Activated CD8-positive, alpha-beta T cell treated with anti-CD3 and anti-CD28 coated beads for 36 hours (primary cell): ENCODE data around the gene PRKRA. TPM values are rescaled to one million over a fixed set of nuclear protein-coding genes. Genes with fewer than 3 reads are reported as not detected.

Experiments
- ATAC-seq: fragments of 200-7000 bp; cut with Tn5 transposase; one replicate; pipeline ENCODE4 v1.10.0; 2021; ENCODE audit warnings: mild to moderate bottlenecking, moderate library complexity
- CTCF ChIA-PET: fragments of 350-600 bp; sonication (Branson Sonifier 250); formaldehyde crosslinking; loops from one replicate; lab custom pipeline; 2021; ENCODE audit warnings: antibody characterized with exemption; lab: Charles Lee
- POLR2A ChIA-PET: fragments of 350-600 bp; sonication (Branson Sonifier 250); formaldehyde crosslinking; loops from one replicate; lab custom pipeline; 2021; ENCODE audit warnings: antibody characterized with exemption; lab: Charles Lee
- DNase-seq: peaks from one replicate; pipeline ENCODE4 v3.0.0-alpha.2; 2020
- H3K27ac Mint-ChIP-seq: one replicate; pipeline ENCODE4 v1.8.0; 2021; ENCODE audit warnings: mild to moderate bottlenecking, mixed read lengths
- H3K27me3 Mint-ChIP-seq: one replicate; pipeline ENCODE4 v1.8.0; 2021; ENCODE audit warnings: mixed read lengths
- H3K36me3 Mint-ChIP-seq: one replicate; pipeline ENCODE4 v1.8.0; 2021; ENCODE audit warnings: low read depth, mixed read lengths
- H3K4me1 Mint-ChIP-seq: one replicate; pipeline ENCODE4 v1.8.0; 2021; ENCODE audit warnings: low read depth, mixed read lengths
- H3K4me3 Mint-ChIP-seq: one replicate; pipeline ENCODE4 v1.8.0; 2021; ENCODE audit warnings: mild to moderate bottlenecking, moderate library complexity, mixed read lengths
- H3K9me3 Mint-ChIP-seq: one replicate; pipeline ENCODE4 v1.8.0; 2021; ENCODE audit warnings: mixed read lengths
- CTCF ChIP-seq: fragments of 200-600 bp; IDR thresholded peaks from one replicate; pipeline ENCODE4 v1.8.0; 2022; ENCODE audit warnings: antibody characterized with exemption, mild to moderate bottlenecking
- intact Hi-C: fragments of 100-400 bp; cut with micrococcal nuclease; formaldehyde crosslinking; loops from one replicate; pipeline ENCODE4 v1.10.0; 2022
- total RNA-seq, 2 experiments: library from RNA; stranded (reverse); gene quantifications; one replicate each; pipeline ENCODE4 v1.2.3, GENCODE V29; 2021

PRKRA gene
- total RNA-seq, 2 experiments from 2014 or later = 74.8 to 78.0 TPM

- intact Hi-C loops = no loop called here
- Mint-ChIP-seq H3K9me3 (no peaks in the 10 kb centered on the region), H3K4me1 (peaks cover 4% of the 10 kb centered on the region), H3K4me3 (no peak overlapping the region), H3K27me3 (no peaks in the 10 kb centered on the region), H3K27ac (no peak overlapping the region), H3K36me3 (no peaks in the 10 kb centered on the region)
- CTCF ChIA-PET = interaction anchor here (1.3 kb wide), 1 partner anchor 9 kb away, joined by 3 read pairs; no protein-coding TSS in a partner anchor
- POLR2A ChIA-PET = no interaction called here
- ATAC-seq = no peak
- DNase-seq = no peak
- no peak for TF ChIP-seq CTCF
Measured at GRCh38 chr2:178409261-178409660, 41.7 kb downstream of the PRKRA start.

GRCh38 chr2:178404368-178404767 lies 46.6 kb downstream of the PRKRA start:
- Mint-ChIP-seq H3K4me3 (no peak overlapping the region), H3K9me3 (no peaks in the 10 kb centered on the region), H3K27me3 (peaks cover 2% of the 10 kb centered on the region), H3K36me3 (no peaks in the 10 kb centered on the region), H3K4me1 (peaks cover 9% of the 10 kb centered on the region), H3K27ac (peak overlapping the region; percentile 55)
- POLR2A ChIA-PET = interaction anchor here (1.3 to 2.4 kb wide), 2 partner anchors 10 kb away, joined by 4 to 14 read pairs; no protein-coding TSS in a partner anchor
- ATAC-seq = peak; percentile 86
- CTCF ChIA-PET = interaction anchor here (1.1 to 6.3 kb wide), 3 partner anchors 10 to 292 kb away, joined by 3 to 53 read pairs (median 14); no protein-coding TSS in a partner anchor
- intact Hi-C loops = no loop called here
- peak; percentile 58 for DNase-seq
- TF ChIP-seq CTCF = no peak

DNA sequence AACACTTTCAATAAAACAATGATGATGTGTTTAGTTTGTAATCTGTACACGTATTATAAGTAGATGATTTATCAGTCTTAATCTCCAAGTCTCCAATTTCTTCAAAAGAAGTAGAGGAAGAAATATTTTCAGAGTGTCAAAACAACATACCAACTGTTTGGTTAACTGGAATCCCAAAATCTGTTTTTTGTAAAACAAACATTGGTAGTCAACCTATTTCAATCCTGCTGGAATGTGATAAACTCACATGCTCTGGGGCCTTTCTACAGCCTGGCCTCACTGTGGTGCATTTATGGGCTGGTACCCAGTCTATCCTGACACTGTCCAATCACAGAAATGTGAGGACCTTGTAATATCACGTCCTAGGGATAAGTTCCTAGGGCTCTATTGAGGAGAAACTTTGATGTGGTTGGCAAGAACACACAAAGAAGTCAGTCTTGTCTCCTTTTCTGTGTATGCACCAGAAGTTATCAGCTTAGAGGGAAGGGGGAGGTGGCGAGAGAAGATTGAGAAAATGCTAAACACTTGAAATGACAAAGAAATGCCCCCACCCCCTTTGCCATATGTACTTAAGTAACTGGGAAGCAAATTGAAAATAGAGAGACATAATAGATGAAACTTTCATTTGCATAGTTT lies 47.2 kb downstream of the PRKRA start:
- DNase-seq = no peak
- H3K27ac Mint-ChIP-seq = peak overlapping the region; percentile 32
- no peaks in the 10 kb centered on the region for H3K9me3 Mint-ChIP-seq
- TF ChIP-seq CTCF = no peak
- peaks cover 2% of the 10 kb centered on the region for H3K27me3 Mint-ChIP-seq
- intact Hi-C loops = no loop called here
- CTCF ChIA-PET = interaction anchor here (1.1 to 6.3 kb wide), 3 partner anchors 10 to 291 kb away, joined by 3 to 53 read pairs (median 14); no protein-coding TSS in a partner anchor
- ATAC-seq = peak; percentile 37
- no peak overlapping the region for H3K4me3 Mint-ChIP-seq
- H3K4me1 Mint-ChIP-seq = peaks cover 9% of the 10 kb centered on the region
- POLR2A ChIA-PET = interaction anchor here (1.3 to 2.4 kb wide), 2 partner anchors 9 to 10 kb away, joined by 4 to 14 read pairs; no protein-coding TSS in a partner anchor
- H3K36me3 Mint-ChIP-seq = no peaks in the 10 kb centered on the region

- CTCF ChIA-PET = interaction anchor here (6.3 kb wide), 1 partner anchor 12 kb away, joined by 53 read pairs; no protein-coding TSS in a partner anchor
- H3K4me1 Mint-ChIP-seq = peaks cover 9% of the 10 kb centered on the region
- TF ChIP-seq CTCF = no peak
- DNase-seq (no peak), ATAC-seq (no peak)
- H3K36me3 Mint-ChIP-seq = no peaks in the 10 kb centered on the region
- no peak overlapping the region for H3K4me3 Mint-ChIP-seq
- no peak overlapping the region for H3K27ac Mint-ChIP-seq
- H3K27me3 Mint-ChIP-seq = peaks cover 2% of the 10 kb centered on the region
- intact Hi-C loops = no loop called here
- POLR2A ChIA-PET = no interaction called here
- H3K9me3 Mint-ChIP-seq = no peaks in the 10 kb centered on the region
Measured at GRCh38 chr2:178401994-178402437, 49.0 kb downstream of the PRKRA start.

DNA sequence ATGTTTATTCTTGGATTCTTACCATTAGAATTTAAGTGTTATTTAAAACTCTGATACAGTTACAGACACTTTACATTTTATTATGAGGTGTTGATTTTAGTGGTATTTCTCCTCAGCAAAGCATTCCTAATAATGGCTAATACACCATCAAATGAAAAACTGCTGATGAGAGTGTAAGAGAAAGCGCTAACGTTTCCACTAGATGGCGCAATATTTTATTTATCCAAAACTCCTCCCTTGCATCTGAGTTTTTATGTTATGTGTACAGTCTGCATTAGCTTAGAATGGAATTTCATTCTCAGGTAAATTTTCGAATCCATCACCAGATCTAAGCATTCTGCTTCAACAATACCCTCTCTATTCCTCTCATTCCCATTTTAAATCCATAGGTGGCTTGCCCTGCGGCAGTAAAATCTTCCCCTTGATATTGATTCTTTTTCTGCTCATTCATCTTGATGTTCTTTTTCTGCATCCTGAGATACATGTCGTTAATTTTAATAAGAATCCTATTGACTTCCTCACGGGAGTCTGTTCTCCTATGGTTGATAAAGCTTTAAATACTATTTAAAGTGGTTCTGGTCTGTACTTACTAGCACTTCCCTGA lies 53.9 kb downstream of the PRKRA start:
- Mint-ChIP-seq H3K27ac (no peak overlapping the region), H3K4me3 (no peak overlapping the region), H3K9me3 (no peaks in the 10 kb centered on the region), H3K27me3 (peaks cover 3% of the 10 kb centered on the region), H3K36me3 (no peaks in the 10 kb centered on the region), H3K4me1 (no peaks in the 10 kb centered on the region)
- ATAC-seq = peak; percentile 72
- DNase-seq = peak; percentile 8
- peak; percentile 83 for TF ChIP-seq CTCF
- CTCF ChIA-PET = interaction anchor here (0.5 to 11.1 kb wide), 15 partner anchors 8 to 1004 kb away, joined by 3 to 154 read pairs (median 3); partner anchors contain the start of gene RBM45
- intact Hi-C loops = no loop called here
- POLR2A ChIA-PET = no interaction called here
